HEK293T (cell line): ENCODE data around the gene ZCCHC4.

Experiments
- CTBP1 ChIP-seq: fragments of 450-650 bp; IDR thresholded peaks from 2 replicates; pipeline ENCODE4 v1.6.1; 2016; ENCODE audit warnings: borderline replicate concordance
- ELF4 ChIP-seq: fragments of 450-650 bp; IDR thresholded peaks from 2 replicates; pipeline ENCODE4 v1.6.1; 2017; ENCODE audit warnings: antibody characterized with exemption
- SP1 ChIP-seq: fragments of 450-650 bp; IDR thresholded peaks from 2 replicates; pipeline ENCODE4 v1.6.1; 2017
- SUZ12 ChIP-seq: fragments of 450-650 bp; IDR thresholded peaks from 2 replicates; pipeline ENCODE4 v1.6.1; 2016; ENCODE audit warnings: mild to moderate bottlenecking
- ZNF384 ChIP-seq: fragments of 450-650 bp; IDR thresholded peaks from 2 replicates; pipeline ENCODE4 v1.6.1; 2016
- TF ChIP-seq, protein P1 (sequence below): fragments of 450-650 bp; IDR thresholded peaks from 2 replicates; pipeline ENCODE4 v1.6.1; 2016

DNA sequence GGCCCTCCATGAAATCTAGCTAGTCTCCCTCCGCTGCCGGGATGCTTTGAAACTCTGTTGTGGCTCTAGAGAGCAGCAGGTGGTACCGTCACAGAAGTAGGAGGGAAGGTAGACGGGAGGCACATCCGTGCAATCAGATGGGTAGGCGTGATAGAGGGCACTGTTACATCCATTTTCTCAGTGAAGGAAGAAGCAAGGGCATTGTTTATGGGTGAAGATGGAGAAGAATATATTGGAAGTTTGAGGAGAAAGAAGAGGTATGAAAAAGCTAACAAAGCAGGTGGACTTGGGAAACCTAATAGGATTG, 65.8 kb downstream of the ZCCHC4 start:
- TF ChIP-seq SP1 (no peak), CTBP1 (no peak), ZNF384 (no peak), SUZ12 (no peak), ELF4 (no peak)
- TF ChIP-seq, protein P1, sequence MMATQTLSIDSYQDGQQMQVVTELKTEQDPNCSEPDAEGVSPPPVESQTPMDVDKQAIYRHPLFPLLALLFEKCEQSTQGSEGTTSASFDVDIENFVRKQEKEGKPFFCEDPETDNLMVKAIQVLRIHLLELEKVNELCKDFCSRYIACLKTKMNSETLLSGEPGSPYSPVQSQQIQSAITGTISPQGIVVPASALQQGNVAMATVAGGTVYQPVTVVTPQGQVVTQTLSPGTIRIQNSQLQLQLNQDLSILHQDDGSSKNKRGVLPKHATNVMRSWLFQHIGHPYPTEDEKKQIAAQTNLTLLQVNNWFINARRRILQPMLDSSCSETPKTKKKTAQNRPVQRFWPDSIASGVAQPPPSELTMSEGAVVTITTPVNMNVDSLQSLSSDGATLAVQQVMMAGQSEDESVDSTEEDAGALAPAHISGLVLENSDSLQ: no peak
